GM19023 (cell line): Measurements from ENCODE around the gene NRM.
"Not testable (repeated sequence)": the region's sequence is repeated elsewhere in the genome, so short reads cannot be mapped to it uniquely, and the experiment has no call there.

Experiments
- ATAC-seq: cut with Tn5 transposase; IDR thresholded peaks from one replicate; pipeline ENCODE4 v1.9.1; 2021; ENCODE audit warnings: mild to moderate bottlenecking, moderate library complexity; ENCODE audit not compliant: unreplicated experiment

NRM gene, protein sequence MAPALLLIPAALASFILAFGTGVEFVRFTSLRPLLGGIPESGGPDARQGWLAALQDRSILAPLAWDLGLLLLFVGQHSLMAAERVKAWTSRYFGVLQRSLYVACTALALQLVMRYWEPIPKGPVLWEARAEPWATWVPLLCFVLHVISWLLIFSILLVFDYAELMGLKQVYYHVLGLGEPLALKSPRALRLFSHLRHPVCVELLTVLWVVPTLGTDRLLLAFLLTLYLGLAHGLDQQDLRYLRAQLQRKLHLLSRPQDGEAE

DNA sequence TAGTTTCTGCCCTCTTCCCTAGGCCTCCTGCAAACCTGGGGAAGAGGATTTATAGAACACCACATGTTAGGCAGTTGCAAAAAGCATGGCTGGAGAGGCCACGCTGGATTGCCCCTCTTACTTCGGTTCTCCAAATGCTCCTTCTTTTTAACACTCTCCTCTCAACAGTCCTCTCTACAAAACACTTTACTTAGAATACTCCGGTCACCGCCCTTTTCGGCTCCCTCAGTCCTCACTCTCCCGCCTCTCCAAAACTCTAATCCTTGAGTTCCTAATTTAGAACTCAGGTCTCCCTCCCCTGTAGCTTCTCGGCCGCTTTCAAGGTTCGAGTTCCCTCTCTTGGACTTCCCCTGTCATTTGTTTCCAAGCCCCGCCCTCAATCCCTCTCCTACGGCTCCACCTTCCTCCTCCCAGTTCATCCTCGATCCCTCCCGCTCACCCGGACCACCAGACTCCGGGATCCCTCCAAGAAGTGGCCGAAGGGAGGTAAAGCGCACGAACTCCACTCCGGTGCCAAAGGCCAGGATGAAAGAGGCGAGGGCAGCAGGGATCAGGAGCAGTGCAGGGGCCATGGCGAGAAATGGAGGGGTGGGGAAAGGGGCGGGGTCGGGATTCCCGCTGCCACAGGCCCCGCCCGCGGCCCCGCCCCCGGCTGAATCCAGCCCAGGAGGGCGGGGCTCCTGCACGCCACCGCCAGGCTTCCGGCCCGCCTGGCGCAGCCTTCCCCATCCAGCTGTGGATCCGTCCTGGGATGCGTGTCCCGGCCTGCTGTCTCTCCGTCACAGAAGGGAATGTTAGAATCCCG is at the start of gene NRM:
Gene NRM (minus strand): TSS at position 582 of the 805 bp plus-strand sequence. CDS start 10 bp downstream, at position 572.
- no peak for ATAC-seq

DNA sequence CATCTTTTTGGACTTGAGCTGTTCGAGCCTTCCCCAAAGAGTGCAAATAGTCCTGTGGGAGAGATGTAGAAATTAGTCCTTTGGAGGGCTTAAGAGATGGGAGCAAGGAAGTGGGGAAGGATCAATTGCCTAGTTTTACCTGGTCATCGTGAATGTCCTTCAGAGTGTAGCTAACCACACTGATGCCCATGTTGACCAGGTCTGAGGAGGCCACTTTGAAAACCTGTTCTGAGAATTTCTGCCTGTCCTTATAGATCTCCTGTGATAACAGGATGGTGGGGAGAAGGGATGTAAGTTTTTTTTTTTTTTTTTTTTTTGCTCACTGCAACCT is 49.7 kb upstream of the NRM start:
- no peak for ATAC-seq

DNA sequence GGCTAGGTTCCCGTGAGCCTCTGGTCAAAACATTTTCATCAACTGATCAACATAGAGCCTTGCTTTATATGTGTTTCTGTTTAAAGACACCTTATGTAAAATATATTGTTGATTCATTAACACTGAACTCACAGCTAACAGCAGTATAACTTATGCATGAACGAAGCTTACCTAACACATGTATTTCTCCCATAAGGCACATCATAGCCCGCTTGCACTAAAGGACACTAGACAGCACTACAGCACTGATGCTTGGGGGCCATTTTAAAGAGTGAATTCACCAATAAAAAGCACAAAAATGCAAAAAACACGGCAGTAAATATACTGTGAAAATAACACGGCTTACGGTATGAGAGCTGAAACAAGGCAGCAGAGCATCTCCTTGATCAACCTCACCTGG is 47.7 kb upstream of the NRM start:
- ATAC-seq = no peak

DNA sequence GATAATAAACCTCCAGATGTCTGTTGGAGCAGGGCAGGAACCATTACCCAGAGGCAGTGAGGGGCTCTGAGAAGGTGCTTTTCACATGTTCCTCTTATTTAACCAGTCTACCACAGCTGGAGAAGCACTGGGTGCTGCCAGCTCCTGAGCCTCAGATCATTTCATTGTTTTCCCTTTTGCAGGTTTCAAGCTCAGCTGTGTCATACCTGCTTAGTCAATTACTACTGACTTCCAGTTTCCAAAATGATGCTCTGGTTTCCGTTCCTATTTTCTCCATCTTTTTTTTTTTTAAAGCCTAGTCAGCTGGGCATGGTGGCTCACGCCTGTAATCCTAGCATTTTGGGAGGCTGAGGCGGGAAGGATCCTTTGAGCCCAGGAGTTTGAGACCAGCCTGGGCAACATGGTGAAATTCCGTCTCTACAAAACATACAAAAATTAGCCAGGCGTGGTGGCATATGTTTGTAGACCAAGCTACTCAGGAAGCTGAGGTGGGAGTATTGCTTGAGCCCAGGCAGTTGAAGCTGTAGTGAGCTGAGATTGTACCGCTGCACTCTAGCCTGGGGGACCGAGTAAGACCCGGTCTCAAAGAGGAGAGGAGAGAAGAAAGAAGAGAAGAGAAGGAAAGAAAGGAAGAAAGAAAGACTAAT is 45.0 kb upstream of the NRM start:
- ATAC-seq = no peak

DNA sequence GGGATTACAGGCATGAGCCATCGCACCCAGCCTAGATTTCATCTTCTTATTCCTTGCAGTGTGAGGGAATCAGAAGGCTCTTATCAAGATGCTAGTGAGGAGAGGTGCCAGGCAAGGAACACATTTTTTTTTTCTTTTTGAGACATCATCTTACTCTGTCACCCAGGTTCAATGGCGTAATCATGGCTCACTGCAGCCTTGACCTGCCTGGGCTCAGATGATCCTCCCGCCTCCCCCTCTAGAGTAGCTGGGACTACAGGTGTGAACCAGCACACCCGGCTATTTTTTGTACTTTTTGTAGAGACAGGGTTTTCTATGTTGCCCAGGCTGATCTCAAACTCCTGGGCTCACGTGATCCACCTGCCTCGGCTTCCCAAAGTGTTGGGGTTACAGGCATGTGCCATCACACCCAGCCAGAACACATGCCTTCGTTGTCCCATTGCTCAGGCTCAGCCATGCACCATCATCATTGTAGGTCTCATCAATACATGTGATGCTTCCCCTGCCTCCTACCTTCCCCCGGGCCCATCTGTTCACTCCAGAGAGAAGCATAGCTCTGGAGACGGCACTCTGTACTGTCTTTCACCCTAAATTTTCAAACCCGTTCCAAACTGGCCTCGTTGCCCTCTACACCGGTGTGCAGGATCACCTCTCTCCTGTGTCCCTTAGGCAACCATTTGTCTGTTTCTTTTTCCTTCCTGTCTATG is 41.6 kb upstream of the NRM start:
- ATAC-seq = no peak

DNA sequence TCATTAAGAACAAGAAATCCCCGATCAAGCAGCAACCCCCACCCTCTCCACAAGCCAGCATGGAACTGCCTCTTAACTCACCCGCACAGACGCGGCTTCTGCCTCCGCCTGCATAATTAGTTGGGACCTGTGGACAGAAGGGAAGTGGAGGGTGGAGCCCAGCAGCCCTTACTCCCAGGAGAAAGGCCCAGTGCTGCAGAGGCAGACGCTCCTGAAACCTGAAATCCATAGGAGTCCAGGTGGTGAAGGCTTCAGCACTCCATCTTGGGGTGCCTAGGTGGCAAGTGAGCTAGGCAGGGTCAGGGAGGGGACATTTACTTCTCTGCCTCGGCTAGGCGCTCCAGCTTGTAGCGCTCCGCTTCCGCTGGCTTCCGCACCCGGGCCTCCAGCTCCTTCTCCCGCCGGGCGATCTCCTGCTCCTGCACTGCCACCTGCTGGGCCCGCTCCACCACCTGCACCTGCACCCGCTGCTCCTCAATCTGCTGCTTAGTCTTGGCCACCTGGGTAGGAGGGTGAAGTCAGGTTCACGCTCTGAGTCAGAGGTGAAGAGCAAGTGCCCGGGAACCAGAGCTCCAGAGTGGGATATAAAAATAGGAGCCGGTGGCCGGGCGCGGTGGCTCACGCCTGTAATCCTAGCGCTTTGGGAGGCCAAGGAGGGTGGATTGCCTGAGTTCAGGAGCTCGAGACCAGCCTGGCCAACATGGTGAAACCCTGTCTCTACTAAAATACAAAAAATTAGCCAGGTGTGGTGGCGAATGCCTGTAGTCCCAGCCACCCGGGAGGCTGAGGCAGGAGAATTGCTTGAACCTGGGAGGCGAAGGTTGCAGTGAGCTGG is 40.0 kb upstream of the NRM start:
- no peak for ATAC-seq

DNA sequence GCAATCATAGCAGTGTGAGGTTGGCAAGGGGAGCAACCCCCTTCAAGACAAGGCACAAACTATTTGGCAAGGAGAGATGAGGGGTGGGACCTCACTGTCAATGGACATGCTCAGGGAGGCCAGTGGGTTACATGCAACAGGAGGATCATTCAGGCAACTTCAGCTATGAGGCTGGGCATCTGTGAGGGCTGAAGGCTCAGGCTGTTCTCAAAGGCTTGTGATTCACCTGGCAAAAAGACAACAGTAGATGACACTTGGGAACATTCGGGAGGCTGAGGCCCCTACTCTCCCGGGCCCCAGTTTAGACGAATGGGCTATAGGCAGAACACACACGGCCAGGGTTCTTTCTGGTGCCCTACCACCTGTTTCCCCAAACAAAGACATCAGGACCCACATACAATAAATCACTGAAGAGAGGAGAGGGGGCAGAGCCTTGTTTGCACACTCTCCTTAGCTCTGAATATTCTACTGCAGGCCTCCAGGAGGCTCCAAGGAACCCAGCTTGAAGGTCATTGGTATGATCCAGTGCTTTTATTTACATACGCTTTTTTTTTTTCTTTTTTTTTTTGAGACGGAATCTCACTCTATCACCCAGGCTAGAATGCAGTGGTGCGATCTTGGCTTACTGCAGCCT is 37.3 kb upstream of the NRM start:
- ATAC-seq = no peak

DNA sequence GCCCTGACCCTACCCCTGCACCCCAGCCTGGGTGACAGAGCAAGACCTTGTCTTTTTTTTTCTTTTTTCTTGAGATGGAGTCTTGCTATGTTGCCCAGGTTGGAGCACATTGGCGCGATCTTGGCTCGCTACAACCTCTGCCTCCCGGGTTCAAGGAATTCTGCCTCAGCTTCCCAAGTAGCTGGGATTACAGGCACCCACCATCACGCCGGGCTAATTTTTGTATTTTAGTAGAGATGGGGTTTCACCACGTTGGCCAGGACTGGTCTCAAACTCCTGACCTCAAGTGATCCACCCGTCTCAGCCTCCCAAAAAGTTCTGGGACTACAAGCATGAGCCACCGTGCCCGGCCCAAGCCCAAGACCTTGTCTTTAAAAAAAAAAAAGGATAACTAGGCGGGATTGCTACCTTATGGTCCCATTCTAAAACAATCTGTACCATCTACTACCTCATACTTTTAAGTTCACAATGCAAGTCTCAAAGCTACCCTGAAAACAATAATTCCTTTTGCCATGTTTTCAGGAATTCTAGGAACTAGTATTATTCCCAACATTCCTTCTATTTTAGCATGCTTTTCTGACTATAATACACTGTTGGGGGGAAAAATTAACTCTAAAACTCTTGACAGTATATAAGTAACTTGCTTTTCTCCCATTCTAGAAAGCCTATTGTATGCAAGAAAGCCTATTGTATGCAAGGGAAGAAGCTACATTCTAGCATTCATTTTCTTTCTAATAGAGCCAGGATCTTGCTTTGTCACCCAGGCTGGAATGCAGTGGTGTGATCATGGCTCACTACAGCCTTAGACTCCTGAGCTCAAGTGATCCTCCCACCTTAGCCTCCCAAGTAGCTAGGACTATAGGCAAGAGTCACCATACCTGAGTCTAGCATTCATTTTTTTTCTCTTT is 36.0 kb upstream of the NRM start:
- ATAC-seq = no peak

DNA sequence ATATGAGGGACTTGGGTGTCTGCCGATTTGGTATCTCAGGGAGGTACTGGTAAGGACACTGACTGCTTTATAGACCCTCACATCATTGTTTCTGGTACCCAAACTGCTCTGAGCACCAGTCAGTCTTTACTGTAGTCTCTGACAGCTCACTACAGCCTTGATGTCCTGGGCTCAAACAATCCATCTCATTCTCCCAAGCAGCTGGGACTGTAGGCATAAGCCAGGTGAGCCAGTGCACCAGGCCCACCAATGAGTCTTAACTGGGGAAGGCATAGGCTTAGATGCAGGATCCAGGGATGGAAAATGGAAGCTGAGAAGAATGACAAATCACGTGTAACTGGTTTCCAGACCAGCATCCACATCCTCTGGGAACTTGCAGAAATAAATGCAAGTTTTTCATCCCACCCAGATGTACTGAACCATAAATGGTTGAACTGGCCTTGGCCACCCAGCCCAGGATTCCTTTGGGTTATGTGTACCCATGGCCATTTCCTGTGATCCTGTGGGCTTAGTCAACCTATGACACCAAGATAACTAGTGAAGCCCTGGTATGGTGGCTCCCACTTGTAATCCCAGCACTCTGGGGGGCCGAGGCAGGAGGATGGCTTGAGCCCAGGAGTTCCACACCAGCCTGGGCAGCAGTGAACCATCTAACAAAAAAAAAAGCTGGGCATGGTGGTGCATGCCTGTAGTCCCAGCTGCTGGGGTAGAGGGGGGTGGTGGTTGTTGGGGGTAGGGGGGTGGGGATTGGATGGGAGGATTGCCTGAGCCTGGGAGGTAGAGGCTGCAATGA is 35.1 kb upstream of the NRM start:
- ATAC-seq = no peak

DNA sequence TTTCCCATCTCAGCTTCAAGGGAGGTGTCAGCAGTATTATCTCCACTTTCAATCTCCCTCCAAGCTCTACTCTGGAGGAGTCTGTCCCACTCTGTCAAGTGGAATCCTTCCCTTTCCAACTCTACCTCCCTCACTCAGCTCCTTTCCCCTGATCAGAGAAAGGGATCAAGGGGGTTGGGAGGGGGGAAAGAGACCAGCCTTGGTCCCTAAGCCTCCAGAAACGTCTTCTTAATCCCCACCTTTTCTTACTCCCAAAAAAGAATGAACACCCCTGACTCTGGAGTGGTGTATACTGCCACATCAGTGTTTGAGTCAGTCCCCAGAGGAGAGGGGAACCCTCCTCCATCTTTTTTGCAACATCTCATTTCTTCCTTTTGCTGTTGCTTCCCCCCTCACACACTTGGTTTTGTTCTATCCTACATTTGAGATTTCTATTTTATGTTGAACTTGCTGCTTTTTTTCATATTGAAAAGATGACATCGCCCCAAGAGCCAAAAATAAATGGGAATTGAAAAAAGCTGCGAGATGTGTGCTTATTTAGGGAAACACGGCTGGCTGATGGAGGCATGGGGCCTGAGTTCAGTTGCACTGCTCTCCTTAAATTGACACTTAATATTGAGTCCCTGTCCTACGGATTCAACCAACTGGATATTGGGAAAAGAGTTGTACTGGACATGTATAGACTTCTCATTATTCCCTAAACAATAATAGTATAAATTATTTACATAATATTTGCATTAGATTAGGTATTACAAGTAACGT is 34.3 kb upstream of the NRM start:
- ATAC-seq = no peak

DNA sequence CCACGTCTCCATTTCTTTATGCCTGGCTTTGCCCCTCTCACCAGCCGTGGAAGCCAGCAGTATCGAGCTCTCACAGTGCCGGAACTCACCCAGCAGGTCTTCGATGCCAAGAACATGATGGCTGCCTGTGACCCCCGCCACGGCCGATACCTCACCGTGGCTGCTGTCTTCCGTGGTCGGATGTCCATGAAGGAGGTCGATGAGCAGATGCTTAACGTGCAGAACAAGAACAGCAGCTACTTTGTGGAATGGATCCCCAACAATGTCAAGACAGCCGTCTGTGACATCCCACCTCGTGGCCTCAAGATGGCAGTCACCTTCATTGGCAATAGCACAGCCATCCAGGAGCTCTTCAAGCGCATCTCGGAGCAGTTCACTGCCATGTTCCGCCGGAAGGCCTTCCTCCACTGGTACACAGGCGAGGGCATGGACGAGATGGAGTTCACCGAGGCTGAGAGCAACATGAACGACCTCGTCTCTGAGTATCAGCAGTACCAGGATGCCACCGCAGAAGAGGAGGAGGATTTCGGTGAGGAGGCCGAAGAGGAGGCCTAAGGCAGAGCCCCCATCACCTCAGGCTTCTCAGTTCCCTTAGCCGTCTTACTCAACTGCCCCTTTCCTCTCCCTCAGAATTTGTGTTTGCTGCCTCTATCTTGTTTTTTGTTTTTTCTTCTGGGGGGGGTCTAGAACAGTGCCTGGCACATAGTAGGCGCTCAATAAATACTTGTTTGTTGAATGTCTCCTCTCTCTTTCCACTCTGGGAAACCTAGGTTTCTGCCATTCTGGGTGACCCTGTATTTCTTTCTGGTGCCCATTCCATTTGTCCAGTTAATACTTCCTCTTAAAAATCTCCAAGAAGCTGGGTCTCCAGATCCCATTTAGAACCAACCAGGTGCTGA is 33.3 kb upstream of the NRM start:
- ATAC-seq = not testable (repeated sequence)

DNA sequence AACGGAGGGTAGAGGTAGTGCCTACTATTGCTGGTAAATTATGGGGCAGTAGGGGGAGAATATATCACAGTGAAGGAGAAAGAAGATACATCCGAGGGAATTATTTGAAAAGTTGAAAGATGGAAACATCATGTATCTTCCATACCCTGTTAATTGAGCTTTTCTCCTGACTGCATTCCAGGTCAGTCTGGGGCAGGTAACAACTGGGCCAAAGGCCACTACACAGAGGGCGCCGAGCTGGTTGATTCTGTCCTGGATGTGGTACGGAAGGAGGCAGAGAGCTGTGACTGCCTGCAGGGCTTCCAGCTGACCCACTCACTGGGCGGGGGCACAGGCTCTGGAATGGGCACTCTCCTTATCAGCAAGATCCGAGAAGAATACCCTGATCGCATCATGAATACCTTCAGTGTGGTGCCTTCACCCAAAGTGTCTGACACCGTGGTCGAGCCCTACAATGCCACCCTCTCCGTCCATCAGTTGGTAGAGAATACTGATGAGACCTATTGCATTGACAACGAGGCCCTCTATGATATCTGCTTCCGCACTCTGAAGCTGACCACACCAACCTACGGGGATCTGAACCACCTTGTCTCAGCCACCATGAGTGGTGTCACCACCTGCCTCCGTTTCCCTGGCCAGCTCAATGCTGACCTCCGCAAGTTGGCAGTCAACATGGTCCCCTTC is 32.5 kb upstream of the NRM start:
- not testable (repeated sequence) for ATAC-seq

DNA sequence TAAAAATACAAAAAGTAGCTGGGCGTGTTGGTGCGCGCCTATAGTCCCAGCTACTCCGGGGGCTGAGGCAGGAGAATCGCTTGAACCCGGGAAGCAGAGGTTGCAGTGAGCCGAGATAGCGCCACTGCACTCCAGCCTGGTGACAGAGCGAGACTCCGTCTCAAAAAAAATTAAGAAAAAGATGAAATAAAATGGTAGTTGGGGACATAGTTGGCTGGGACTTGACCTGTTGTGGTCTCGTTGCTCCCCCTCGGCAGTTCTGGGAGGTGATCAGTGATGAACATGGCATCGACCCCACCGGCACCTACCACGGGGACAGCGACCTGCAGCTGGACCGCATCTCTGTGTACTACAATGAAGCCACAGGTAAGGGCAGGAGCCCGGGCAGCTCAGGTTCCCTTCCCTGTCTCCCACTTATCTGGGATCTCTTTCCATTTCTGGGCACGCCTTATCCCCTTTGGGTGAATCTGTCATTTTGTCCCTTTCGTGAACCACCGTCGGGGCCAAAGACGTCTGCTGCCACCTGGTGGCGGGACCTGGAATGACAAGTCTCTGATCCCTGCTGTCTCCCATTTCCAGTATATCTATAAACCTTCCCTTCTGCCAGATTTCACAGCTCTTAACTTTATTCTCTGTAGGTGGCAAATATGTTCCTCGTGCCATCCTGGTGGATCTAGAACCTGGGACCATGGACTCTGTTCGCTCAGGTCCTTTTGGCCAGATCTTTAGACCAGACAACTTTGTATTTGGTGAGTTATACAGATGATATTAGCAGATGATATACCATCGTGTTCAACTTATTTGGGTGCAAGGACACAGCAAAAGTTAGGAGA is 31.7 kb upstream of the NRM start:
- no peak for ATAC-seq

DNA sequence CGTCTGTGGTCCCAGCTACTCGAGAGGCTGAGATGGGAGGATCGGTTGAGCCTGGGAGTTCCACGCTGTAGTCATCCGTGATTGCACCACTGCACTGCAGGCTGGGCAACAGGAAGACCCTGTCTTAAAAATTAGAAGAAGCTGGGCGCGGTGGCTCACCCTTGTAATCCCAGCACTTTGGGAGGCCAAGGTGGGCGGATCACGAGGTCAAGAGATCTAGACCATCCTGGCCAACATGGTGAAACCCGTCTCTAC is 31.2 kb upstream of the NRM start:
- ATAC-seq = not testable (repeated sequence)
